GM12891 (cell line): Measurements from ENCODE around the gene HARBI1.

Source experiments
- POLR2A ChIP-seq: IDR thresholded peaks from 2 replicates; pipeline ENCODE4 v1.6.1; 2011; ENCODE audit warnings: low read depth, low read length, control low read depth
- POLR2AphosphoS5 ChIP-seq: IDR thresholded peaks from 2 replicates; pipeline ENCODE4 v1.6.1; 2011; ENCODE audit warnings: low read depth, low read length, control low read depth
- SPI1 ChIP-seq: IDR thresholded peaks from 2 replicates; pipeline ENCODE4 v1.6.1; 2011; ENCODE audit warnings: low read depth, low read length, control low read depth
- TAF1 ChIP-seq: IDR thresholded peaks from 2 replicates; pipeline ENCODE4 v1.6.1; 2011; ENCODE audit warnings: low read depth, low read length, control low read depth

DNA sequence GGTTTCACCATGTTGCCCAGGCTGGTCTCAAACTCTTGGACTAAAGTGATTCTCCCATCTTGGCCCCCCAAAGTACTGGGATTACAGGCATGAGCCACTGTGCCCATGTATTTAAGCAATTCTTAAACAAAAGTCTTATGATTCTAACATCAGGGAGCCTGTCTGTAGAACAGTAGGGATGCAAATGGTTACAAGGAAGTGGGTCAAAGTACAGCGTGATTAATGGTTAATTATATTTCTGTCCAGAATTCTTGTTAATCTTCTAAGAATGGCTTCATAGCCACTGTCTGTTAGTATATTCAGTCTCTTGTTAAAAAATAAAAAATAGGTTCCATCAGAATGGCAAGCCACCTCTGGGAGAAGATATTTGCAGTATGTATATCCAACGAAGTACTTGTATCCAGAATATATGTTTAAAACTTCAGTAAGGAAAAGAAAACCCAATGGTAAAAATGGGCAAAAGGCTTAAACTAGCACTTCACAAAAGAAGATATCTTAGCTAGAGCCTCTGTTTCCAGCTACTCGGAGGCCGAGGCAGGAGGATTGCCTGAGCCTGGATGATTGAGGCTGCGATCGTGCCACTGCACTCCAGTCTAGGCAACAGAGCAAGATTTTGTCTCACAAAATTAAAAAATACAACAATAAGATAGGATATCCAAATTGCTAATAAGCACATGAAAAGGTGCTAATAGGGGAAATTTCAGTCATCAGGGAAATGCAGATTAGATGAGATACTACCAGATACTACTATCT is 23.2 kb upstream of the HARBI1 start:
- no peak for TF ChIP-seq POLR2A
- TF ChIP-seq POLR2AphosphoS5, result no peak
- TF ChIP-seq TAF1, result no peak
- no peak for TF ChIP-seq SPI1
